ENCODE results near the gene TRPM6.

Gene TRPM6

DNA sequence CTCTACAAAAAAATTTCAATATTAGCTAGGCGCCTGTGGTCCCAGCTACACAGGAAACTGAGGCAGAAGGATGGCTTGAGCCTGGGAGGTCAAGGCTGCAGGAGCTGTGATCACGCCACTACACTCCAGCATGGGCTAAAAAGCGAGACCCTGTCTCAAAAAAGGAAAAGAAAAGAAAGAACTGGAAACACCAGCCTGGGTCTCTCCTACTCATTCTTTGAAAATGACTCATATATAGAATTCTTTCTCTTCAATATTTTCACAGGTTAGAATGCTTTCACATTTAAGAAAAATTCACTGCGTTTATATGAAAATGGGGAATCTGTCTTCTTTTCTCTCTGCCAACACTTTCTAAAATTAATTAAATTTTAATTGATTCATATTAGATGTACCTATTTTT is 115.6 kb downstream of the TRPM6 start:
- no peak for DNase-seq

DNA sequence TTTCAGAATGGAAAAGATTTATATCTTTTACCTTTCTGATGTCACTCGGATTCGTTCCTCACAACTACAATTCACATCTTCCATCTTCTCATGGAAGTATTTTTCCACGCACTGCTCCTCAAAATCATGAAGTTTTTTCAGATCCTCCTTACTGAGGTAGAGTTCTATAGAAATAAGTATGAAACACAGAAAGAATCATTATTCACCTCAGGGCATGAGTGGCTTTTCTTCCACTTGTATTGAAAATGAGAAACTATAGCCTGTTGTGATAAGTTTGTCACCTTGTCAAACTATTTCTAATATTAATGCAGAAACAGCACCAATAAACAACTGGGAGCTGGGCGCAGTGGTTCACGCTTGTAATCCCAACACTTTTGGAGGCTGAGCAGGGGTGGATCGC is 116.0 kb downstream of the TRPM6 start:
- DNase-seq: no peak

DNA sequence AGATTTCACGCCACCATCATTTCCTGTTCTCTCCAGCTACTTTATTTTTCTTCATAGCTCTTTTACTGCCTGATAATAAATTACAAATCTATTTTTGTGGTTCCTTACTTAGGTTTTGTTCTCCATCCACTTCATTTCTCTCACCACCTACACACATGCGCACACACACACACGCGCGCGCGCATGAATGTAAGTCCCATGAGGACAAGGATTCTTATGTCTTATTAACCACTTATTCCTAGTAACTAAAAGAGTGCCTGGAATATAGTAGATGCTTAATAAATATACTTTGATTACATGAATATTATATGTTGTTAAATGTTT is 116.5 kb downstream of the TRPM6 start:
- DNase-seq: no peak

DNA sequence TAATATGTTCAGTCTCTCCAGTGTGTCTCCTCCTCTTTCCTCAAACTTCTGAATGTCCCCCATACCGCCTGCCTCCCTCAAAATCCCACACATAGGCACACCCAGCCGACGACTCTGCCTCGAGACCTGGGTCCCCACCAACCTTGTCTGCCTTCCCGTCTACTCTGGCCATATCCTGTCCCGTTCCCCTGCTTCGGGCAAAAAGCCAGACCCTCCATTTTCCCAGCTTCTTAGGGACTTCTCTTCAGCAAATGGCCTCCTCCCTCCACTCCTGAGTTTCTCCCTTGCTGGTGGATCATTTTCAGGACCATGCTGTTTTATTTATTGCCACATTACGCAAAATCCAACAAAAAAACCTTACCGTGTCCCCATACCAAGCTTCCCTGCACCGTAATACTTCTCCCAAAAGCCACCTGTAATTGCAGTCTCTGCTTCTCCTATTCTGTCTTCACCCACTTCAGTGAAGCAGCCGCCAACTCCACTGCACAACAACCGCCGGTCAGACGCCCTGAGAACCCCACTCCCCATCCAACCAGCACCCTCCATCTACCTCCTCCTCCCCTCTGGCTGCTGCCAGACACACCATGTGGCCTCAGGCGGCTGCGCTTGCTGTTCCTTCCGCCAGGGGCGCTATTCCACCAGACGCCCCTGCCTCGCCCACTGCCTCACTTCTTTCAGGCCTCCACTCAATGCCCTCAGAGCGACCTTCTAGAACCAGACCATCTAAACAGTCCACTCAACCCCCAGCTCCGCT is 117.0 kb downstream of the TRPM6 start:
- DNase-seq: no peak

DNA sequence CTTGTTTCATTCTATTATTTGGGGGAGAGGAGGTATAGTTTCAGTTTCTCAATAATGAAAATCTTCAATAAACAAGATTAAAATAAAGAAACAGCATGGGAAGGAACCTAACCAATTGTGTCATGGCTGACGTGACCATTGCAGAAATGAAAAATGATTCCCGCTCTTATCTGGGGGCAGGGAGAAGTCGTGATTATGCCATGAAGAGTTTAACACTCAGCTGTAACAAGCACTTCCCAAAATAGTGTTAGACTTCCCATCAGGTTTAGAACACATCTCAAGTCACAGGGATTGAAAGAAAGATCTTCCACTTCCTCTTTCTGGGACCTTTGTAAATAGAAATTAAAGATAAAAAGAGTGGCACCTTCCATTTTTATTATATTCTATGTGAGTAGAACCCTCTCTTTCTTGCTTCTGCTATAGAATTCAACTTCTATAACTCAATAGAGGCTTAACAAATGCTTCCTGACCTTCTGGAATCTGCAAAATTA is 122.2 kb downstream of the TRPM6 start:
- no peak for DNase-seq

DNA sequence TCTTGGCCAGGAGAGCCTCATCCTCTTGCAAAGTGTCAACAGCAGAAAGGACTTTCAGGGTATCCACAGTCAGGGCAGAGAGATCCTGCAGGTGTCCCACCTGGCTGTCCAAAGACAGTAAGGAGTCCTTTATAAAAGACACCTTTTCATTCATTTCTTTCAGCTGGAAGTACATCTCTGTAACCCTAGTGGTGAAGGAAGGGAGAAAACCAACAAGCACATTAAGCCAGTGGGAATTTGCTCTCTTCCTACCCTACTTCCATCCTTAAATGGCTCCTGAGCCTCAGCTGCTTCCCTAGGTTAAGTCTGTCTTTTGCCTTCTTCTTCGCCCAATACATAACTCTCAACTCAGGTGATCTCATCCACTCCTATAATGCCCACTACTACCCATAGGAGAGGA is 124.8 kb downstream of the TRPM6 start:
- no peak for DNase-seq

DNA sequence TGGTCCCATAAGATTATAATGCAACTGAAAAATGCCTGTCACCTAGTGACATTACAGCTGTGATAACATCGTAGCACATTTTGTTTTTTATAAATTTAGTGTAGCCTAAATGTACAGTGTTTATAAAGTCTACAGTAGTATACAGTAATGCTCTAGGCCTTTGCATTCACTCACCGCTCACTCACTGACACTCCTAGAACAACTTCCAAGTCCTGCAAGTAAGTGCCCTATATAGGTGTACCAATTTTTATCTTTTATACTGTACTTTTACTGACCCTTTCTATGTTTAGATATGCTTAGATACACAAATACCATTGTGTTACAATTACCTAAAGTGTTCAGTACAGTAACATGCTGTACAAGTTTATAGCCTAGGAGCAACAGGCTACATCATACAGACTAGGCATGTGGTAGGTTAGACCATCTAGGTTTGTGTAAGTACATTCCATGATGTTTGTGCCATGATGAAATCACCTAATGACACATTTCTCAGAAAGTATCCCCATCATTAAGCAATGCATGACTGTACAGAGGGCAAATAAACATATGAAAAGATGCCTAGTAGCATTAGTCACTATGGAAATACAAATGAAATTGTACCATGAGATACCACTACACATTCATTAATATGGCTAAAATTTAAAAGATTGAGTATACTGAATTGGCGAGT is 127.6 kb downstream of the TRPM6 start:
- DNase-seq: peak; percentile 81

DNA sequence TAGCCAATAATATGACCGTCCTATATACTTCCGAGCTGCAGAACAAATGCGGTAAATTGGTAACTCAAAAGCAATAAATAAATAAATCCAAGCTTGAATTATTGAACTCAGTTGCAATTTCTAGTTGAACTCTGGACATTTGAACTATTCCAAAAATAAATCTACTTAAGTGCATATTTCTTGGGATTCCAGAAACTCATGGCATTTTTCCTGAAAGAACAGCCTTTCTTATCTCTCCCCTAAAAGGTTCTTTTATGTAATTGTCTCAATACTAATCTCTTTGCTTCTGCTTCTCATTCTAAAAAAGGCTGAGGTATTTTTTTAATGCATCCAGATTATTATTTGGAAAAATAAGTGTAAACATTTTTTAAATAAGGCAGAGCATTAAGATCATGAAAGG is 131.7 kb downstream of the TRPM6 start:
- DNase-seq: no peak

DNA sequence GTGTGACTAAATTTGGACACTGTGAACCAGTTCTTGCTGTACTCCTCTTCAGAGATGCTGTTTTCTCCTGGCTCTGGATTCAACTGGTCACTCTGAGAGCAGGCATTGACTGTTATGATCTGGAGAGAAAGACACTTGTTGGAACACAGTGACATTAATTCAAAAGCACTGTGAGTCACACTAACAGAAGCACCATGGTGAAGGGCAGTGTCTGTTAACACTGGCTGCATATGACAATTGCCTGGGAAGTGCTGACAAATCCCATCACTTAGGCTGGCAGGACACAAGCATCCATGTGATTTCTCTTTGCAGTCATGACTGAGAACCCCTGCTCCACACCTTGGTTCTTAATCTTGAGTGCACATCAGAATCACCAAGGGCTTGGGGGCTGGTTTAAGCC is 132.4 kb downstream of the TRPM6 start:
- DNase-seq: no peak

DNA sequence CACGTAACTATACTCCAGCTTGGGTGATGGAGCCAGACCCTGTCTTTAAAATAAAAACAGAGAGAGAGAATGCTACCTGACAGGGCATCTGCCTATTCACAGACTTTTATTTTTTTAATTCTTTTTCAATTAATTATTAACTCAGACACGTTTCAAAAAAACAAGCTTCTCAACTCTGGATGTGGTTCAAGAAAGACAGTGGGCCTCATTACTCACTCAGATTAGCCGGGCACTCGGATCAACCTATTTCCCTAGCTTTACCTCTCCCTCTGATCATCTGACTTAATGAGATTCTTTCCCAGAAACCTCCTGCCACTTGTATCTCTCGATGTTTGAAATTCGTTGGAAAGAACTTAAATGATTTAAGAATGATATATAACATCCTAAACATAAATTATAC is 134.1 kb downstream of the TRPM6 start:
- DNase-seq: no peak

DNA sequence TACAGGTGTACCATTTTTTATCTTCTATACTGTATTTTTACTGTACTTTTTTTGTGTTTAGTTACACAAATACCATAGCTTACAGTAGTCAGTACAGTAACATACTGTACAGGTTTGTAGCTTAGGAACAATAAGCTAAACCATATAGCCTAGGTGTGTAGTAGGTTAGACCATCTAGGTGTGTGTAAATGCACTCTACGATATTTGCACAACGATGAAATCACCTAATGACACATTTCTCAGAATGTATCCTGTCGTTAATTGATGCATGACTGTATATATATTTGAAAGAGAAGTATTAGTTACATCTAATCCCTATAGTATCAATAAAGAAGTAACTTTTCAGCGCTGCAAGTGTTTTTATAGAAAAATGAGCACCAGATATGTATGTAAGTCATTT is 138.8 kb downstream of the TRPM6 start:
- DNase-seq: no peak

DNA sequence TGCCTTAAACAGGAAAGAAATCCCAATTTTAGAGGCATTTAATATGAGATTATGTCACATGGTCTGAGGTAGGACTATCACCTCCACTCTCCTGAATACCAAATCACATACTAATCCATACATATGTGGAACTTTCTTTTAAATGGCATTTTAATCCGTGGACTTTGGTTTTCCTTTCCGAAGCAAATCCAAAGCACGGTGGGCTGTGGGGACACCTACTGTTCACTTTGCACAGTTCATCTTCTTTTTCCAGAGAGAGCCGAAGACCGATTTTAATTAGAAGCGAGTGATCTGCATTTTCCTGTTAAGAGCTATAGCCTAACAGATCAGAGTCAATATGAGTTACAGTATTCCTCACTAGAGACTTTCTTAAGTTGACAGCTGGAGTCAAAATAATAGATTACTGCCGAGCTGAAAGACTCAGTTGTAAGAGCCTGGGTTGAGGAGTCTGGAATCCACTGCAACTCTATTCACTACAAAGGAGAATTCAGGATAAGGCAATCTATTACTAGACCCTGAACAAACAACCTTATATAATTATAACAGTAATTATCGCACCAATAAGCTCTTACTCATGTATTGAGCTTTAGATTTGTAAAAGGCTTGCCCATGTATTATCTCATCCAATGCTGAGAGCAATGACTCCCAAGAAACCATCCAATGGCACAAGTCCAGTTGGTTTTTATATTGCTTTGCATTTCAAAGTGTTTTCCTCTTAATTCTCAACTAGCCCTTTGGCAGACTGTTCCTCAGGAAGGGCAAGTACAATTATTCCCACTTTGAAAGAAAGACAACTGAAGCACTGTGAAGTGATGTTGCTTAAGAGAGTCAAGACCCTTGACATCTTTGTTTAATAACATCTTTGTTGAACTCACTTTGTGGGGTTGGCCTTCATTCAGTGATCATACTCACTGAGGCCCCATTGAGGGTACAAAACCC is 144.7 kb downstream of the TRPM6 start:
- no peak for DNase-seq

DNA sequence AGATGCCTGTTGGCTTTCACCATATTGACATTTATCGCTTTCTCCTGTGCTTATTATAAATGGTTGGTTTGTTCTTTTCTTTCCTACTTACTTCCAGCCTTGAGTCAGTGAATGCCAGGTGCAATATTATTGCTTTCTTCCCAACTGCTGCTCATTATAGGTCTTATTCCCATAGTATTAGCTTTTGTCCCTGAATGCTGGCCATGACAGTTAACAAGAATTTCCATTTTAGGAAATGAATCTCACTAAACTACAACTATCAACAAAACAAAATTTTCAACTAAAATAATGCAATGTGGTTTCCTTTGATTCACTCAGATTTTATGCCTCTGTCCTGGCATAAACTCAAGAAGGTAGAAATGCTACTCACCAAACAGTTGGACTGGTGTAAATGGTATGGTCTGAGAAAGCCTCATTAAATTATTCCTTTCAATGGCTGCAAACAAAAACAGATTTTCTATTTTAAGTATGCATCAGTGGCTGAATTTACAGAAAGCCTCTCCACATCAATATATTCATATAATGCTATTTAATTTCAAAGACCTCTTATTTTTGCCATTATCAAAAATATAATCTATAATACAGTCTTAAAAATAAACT is 145.4 kb downstream of the TRPM6 start:
- no peak for DNase-seq

DNA sequence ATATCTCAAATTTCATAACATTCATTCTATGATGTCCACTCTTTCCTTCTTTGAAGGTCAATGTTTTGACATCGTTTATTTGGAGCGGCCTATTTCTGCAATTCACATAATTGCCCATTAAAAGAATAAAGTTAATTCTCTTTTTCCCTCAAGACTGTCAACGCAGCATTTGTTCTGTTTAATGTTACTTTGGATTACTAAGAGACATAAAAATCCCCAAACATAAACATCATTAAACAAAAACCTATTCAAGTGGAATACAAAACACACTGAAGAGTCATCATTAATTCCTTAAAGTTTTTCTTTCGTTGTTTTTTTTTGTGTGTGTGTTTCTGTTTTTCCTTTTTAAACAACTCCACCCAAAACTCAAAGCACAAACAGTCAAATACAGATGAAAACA is 151.1 kb downstream of the TRPM6 start:
- no peak for DNase-seq

DNA sequence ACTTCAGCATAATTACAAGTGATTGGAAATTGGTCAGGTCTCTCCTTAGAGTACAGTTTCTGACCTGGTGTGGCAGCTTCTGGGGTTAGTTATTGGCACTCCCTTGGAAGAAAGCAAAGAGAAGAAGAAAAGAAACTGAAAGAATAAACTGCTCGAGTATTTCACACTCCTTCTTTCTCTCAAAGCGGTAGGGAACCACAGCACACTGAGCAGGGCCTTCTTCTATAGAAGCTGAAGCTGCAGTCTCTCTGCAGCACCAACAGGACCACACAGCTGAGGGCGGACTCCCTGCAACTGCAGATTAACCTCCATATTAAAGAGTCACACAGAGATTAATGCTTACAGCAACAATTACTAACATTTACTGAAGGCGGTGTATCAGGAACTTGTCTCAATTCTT is 152.0 kb downstream of the TRPM6 start:
- DNase-seq: no peak

DNA sequence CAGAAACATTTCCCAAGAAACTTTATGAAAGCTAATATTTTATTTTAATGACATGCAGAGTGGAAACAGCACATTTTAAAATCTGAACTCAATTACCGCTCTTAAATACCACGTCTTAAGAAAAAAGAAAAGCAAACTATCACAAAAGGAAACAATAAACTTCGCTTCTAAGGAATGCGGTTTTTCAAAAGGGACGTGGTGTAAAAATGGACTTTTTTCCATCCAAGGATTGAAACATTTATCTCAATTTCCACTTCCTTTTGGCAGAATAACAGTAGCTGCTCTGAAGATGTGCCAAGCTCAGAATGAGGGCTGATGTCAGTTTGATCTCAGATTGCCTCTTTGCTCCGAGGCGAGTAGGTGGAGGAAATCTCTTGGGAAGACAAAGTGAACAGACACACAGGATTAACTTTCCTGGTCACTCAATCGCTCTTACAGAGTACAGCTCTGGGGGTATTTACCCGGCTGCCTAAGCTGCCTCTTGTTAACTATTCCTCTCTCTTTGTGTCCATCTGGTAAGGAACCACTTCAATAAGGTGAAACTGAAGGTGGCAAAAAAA is 158.5 kb downstream of the TRPM6 start:
- no peak for DNase-seq

DNA sequence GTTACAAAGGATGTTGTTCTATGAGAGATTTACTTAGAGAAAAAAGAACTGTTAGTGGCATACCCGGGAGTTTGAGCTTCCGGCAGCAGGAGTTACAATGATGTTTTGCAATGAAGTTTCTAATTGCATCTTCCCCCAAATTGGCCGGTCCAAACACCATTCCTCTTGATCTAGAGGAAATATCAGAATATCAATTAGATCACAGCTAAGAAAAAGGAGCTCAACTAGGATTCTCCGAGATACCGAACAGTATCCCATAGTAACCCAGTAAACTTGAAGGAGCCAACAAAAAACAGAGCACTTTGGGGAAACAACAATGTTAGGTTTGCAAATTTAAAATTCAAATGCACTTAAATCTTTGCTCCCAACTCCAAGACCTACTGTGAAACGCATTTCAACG is 159.5 kb downstream of the TRPM6 start:
- no peak for DNase-seq

DNA sequence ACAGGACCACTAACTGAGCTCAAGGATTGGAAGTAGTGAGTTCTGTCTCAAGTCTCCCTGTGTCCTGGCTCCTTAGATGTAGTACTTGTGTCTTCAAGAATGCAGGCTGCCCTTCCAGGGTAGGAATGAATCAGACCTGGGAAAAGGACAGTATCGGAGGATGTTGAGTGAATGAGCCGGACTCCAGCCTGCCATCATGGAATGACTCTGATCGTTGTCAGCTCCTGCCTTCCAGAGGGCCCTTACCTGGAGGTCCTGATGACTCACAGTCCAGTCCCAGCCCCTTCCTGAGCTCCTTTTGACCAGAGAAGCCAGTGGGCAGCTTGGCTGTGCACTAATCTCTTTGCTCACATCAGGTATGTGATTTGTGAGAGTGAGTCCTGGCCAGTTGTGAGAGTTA is 161.1 kb downstream of the TRPM6 start:
- no peak for DNase-seq

DNA sequence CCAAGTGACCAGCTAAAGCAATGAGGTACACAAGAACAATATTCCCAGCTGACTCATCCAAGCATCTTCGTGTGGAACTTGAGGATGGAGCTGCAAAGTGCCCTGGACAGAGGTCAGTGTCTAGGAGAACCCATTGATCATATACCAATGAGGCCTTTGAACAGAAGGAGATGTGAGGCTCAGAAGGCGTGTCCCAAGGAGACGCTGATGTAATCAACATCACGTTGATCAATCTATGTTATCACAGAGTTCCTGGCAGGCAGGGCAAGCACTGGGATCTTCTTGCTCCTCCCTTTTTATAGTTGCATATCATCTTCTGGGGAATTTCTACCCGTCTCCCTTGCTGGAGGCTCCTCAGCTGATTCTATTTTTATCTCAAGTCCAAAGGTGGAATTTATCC is 163.4 kb downstream of the TRPM6 start:
- DNase-seq: no peak

DNA sequence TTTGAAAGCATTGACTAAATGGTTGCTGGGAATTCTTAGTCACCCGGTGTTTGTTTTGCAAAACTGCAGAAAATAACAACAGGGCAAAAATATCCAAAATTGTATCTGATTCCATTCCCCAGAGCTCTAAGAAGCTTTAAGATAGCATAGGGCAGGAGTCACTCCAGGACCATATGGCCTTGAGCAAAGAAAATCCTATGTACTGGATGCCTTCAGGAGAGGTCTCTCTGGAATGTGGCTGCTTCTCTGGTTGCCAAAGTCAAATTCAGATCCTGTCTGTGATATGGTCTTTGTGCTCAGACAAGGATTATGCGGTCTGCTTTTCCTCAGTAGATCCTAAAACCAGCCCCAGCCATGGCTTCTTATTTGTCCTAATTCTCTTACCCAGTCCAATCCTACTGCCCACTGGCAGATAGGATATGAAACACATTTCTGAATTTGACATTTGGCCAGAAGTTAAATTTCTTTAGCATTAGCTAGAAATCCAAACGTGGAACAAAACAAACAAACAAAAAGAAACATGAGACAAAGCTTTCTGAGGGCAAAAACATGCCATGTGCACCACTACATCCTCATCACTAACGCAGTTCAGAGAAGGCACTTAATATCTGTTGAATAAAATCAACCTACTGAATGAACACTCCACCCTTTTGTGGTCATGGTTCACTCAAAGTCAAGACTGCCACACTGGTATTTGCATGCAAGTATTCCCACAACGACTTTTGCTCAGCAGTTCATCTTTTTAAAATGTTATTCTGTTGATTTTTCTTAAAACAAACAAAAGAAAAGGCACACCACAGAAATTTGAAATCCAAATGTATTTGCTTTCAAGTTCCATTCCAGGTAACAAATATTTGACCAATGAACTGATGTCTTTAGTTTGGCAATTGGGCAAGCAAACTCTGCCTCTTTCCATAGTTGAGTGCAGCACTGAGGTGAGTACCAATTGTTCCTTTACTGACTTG is 165.7 kb downstream of the TRPM6 start:
- DNase-seq: no peak

DNA sequence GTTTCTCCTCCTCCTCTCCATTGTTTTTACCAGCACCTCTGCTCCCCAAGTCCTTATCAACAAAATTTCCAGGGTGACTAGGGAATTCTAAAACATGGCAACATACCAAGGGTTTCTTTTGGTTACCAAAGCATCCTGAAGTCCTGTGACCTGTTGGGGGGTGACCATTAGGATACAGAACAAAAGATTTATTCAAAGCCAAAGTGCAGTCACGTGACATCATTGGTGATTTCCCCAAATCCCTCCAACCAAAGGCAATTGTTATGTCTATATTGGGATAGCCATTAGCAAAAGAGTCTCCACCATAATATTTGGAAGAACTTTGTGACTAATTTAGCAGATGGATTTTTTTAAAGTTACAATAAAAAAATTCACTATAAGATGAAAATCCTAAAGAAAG is 168.4 kb downstream of the TRPM6 start:
- DNase-seq: no peak

DNA sequence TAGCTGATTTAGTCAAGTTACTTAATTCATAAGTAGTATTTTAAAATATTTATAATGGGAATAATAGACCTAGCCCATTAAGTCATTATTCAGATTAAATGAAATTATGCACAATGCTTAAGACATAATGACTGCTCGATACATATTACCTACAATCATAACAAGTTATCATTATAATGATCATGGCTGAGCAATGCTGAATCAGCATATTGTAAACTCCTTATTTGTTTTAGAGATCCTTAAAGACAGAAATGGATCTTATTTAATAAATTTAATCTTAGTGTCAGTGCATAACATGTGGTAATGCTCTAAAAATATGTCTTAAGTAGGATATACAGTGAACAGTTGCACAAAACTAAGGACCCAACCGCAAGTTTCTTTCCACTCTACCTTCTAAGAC is 169.0 kb downstream of the TRPM6 start:
- no peak for DNase-seq

Measured in NCI-H226 (cell line).